H1 (cell line): ENCODE measurements around the gene EPN3. TPM values are rescaled to one million over a fixed set of nuclear protein-coding genes. Genes with fewer than 3 reads are reported as not detected.

ENCODE experiments used
- CTCF ChIA-PET: fragments of 300-600 bp; sonication (Branson Sonifier 250); formaldehyde crosslinking; loops from one replicate; lab custom pipeline; 2021; ENCODE audit not compliant: partially characterized antibody; lab: Charles Lee
- POLR2A ChIA-PET: fragments of 300-600 bp; sonication (Branson Sonifier 250); formaldehyde crosslinking; loops from one replicate; lab custom pipeline; 2021; ENCODE audit warnings: inconsistent platforms; ENCODE audit not compliant: partially characterized antibody; lab: Charles Lee
- DNase-seq, 2 experiments: peaks; one replicate each; pipeline versions ENCODE4 v3.0.0 to v3.0.0-alpha.2; 2010 to 2022; ENCODE audit warnings: low spot score in 2 of 2, low read depth in 1 of 2, mixed read lengths in 1 of 2
- FAIRE-seq: peaks from 2 replicates; lab custom pipeline; 2011; peaks lifted over from hg19 to GRCh38; lab: Jason Lieb, UNC
- H2AFZ ChIP-seq: 2 replicates; pipeline ENCODE4 v1.8.1; 2012; ENCODE audit warnings: low read length, inconsistent platforms
- H2AK5ac ChIP-seq: 2 replicates; pipeline ENCODE4 v1.6.1; 2013; ENCODE audit warnings: low read depth, low read length
- H2BK120ac ChIP-seq: replicated peaks from 2 replicates; pipeline ENCODE3; 2013; ENCODE audit warnings: low read depth, low read length, inconsistent platforms
- H2BK12ac ChIP-seq: 2 replicates; pipeline ENCODE4 v1.6.1; 2013; ENCODE audit warnings: low read depth, low read length
- H2BK15ac ChIP-seq: 2 replicates; pipeline ENCODE4 v1.6.1; 2013; ENCODE audit warnings: low read length
- H2BK20ac ChIP-seq: 2 replicates; pipeline ENCODE4 v1.6.1; 2013; ENCODE audit warnings: low read length
- H2BK5ac ChIP-seq: 2 replicates; pipeline ENCODE4 v1.6.1; 2013; ENCODE audit warnings: low read depth, low read length
- H3K14ac ChIP-seq: 2 replicates; pipeline ENCODE4 v1.6.1; 2013; ENCODE audit warnings: inconsistent platforms; ENCODE audit not compliant: insufficient read length
- H3K18ac ChIP-seq: 2 replicates; pipeline ENCODE4 v1.6.1; 2013; ENCODE audit warnings: low read length; ENCODE audit errors: extremely low read depth
- H3K23ac ChIP-seq: 2 replicates; pipeline ENCODE4 v1.6.1; 2013; ENCODE audit warnings: inconsistent platforms; ENCODE audit not compliant: insufficient read length
- H3K23me2 ChIP-seq: 2 replicates; pipeline ENCODE4 v1.6.1; 2013; ENCODE audit warnings: low read depth, low read length
- H3K27ac ChIP-seq: 2 replicates; pipeline ENCODE4 v1.6.1; 2011; ENCODE audit warnings: low read depth, low read length, inconsistent platforms
- H3K27me3 ChIP-seq, 4 experiments: replicated peaks in 1 of 4; 1 replicate in 1 of 4; 2 replicates in 3 of 4; pipeline versions ENCODE4 v1.6.1 to v1.8.1; 2011 to 2013; ENCODE audit warnings: low read length in 3 of 4, mild to moderate bottlenecking in 3 of 4, inconsistent platforms in 2 of 4, mixed read lengths in 2 of 4, moderate library complexity in 1 of 4; ENCODE audit not compliant: control insufficient read depth in 3 of 4, insufficient read depth in 3 of 4; ENCODE audit errors: extremely low read depth in 1 of 4
- H3K36me3 ChIP-seq, 4 experiments: 2 replicates each; pipeline versions ENCODE4 v1.6.1 to v1.8.1; 2011 to 2013; ENCODE audit warnings: mild to moderate bottlenecking in 4 of 4, low read length in 3 of 4, moderate library complexity in 2 of 4, control low read depth in 1 of 4, inconsistent platforms in 1 of 4; ENCODE audit not compliant: insufficient read depth in 4 of 4, control insufficient read depth in 2 of 4
- H3K4ac ChIP-seq: replicated peaks from 2 replicates; pipeline ENCODE3; 2013; ENCODE audit warnings: low read length, low read depth, mixed read lengths, inconsistent platforms; ENCODE audit not compliant: insufficient read length
- H3K4me1 ChIP-seq, 4 experiments: replicated peaks in 1 of 4; 1 replicate in 1 of 4; 2 replicates in 3 of 4; pipeline versions ENCODE4 v1.6.1 to v1.8.1; 2011 to 2013; ENCODE audit warnings: low read length in 3 of 4, inconsistent platforms in 2 of 4, mixed read lengths in 1 of 4; ENCODE audit not compliant: insufficient read depth in 4 of 4, control insufficient read depth in 3 of 4
- H3K4me2 ChIP-seq, 2 experiments: 2 replicates each; pipeline versions ENCODE4 v1.6.1 to v1.8.1; 2011 to 2013; ENCODE audit warnings: low read depth in 2 of 2, low read length in 2 of 2, control low read depth in 1 of 2, inconsistent platforms in 1 of 2, mild to moderate bottlenecking in 1 of 2; ENCODE audit not compliant: insufficient read depth in 1 of 2
- H3K4me3 ChIP-seq, 4 experiments: fragments of 200-600, 300-600 bp in 1 of 4; sonication (generic), shearing (Covaris generic), sonication (Bioruptor Twin) in 1 of 4; 2 replicates each; pipeline versions ENCODE4 v1.5.1 to v1.8.1; 2011 to 2016; ENCODE audit warnings: low read length in 4 of 4, low read depth in 3 of 4, control low read depth in 2 of 4, inconsistent platforms in 2 of 4, mild to moderate bottlenecking in 2 of 4, mixed read lengths in 1 of 4, moderate library complexity in 1 of 4; ENCODE audit not compliant: insufficient read depth in 2 of 4; ENCODE audit errors: extremely low read depth in 1 of 4
- H3K56ac ChIP-seq: replicated peaks from 2 replicates; pipeline ENCODE3; 2013; ENCODE audit warnings: low read depth, mild to moderate bottlenecking, mixed read lengths, low read length, inconsistent platforms; ENCODE audit not compliant: insufficient read length
- H3K79me1 ChIP-seq: 2 replicates; pipeline ENCODE4 v1.6.1; 2013; ENCODE audit warnings: low read depth, low read length, control low read depth
- H3K79me2 ChIP-seq, 2 experiments: 2 replicates each; pipeline versions ENCODE4 v1.6.1 to v1.8.1; 2012 to 2013; ENCODE audit warnings: low read length in 2 of 2, mild to moderate bottlenecking in 2 of 2, inconsistent platforms in 1 of 2; ENCODE audit not compliant: insufficient read depth in 2 of 2, control insufficient read depth in 1 of 2
- H3K9ac ChIP-seq, 4 experiments: replicated peaks in 1 of 4; 1 replicate in 1 of 4; 2 replicates in 3 of 4; pipeline versions ENCODE4 v1.6.1 to v1.8.1; 2011 to 2013; ENCODE audit warnings: low read depth in 3 of 4, low read length in 3 of 4, control low read depth in 2 of 4, mild to moderate bottlenecking in 2 of 4, moderate library complexity in 2 of 4, inconsistent platforms in 1 of 4; ENCODE audit errors: extremely low read depth in 1 of 4
- H3K9me3 ChIP-seq, 2 experiments: 2 replicates each; pipeline versions ENCODE4 v1.6.1 to v1.8.1; 2012 to 2013; ENCODE audit warnings: mild to moderate bottlenecking in 2 of 2, moderate library complexity in 2 of 2, control low read depth in 1 of 2, inconsistent platforms in 1 of 2, low read depth in 1 of 2, low read length in 1 of 2, mixed read lengths in 1 of 2; ENCODE audit not compliant: insufficient read depth in 2 of 2
- H4K20me1 ChIP-seq, 2 experiments: replicated peaks in 1 of 2; 2 replicates each; pipeline versions ENCODE3 to v1.8.1; 2011 to 2013; ENCODE audit warnings: inconsistent platforms in 2 of 2, low read length in 2 of 2, mild to moderate bottlenecking in 1 of 2; ENCODE audit not compliant: insufficient read depth in 2 of 2, control insufficient read depth in 1 of 2
- H4K5ac ChIP-seq: 2 replicates; pipeline ENCODE4 v1.6.1; 2013; ENCODE audit warnings: low read length, low read depth, mixed read lengths, inconsistent platforms; ENCODE audit not compliant: insufficient read length
- H4K8ac ChIP-seq: 2 replicates; pipeline ENCODE4 v1.8.0; 2013; ENCODE audit warnings: mild to moderate bottlenecking, moderate library complexity, low read length, inconsistent platforms; ENCODE audit not compliant: insufficient read depth; ENCODE audit errors: extremely low read depth
- H4K91ac ChIP-seq: replicated peaks from 2 replicates; pipeline ENCODE3; 2013; ENCODE audit warnings: low read length, mixed read lengths, inconsistent platforms; ENCODE audit not compliant: insufficient read length
- ASH2L ChIP-seq: fragments of 200-600, 300-600 bp; sonication (generic); IDR thresholded peaks from one replicate; pipeline ENCODE4 v1.7.1; 2017; ENCODE audit warnings: low read length
- BACH1 ChIP-seq: IDR thresholded peaks from 2 replicates; pipeline ENCODE4 v1.6.1; 2012; ENCODE audit warnings: low read length, improper control_type of control experiment
- BCL11A ChIP-seq, 2 experiments: IDR thresholded peaks; one replicate each; pipeline ENCODE4 v1.6.1; 2011; ENCODE audit warnings: low read depth in 2 of 2, low read length in 2 of 2, mild to moderate bottlenecking in 2 of 2
- BRCA1 ChIP-seq: IDR thresholded peaks from 2 replicates; pipeline ENCODE4 v1.6.1; 2012; ENCODE audit warnings: low read depth, low read length, improper control_type of control experiment
- CHD2 ChIP-seq: IDR thresholded peaks from 2 replicates; pipeline ENCODE4 v1.6.1; 2012; ENCODE audit warnings: low read length, improper control_type of control experiment
- CTBP2 ChIP-seq: IDR thresholded peaks from 2 replicates; pipeline ENCODE4 v1.7.0; 2011; ENCODE audit warnings: borderline replicate concordance, mild to moderate bottlenecking, moderate library complexity, mixed read lengths, low read length; ENCODE audit not compliant: insufficient read depth, insufficient read length
- EP300 ChIP-seq, 2 experiments: IDR thresholded peaks; 1 replicate in 1 of 2; 2 replicates in 1 of 2; pipeline ENCODE4 v1.6.1; 2011 to 2012; ENCODE audit warnings: low read depth in 2 of 2, low read length in 2 of 2, mild to moderate bottlenecking in 2 of 2, borderline replicate concordance in 1 of 2, inconsistent platforms in 1 of 2, moderate library complexity in 1 of 2
- HDAC2 ChIP-seq, 2 experiments: fragments of 300-600 bp in 1 of 2; sonication (generic) in 1 of 2; IDR thresholded peaks; 2 replicates each; pipeline ENCODE4 v1.6.1; 2011 to 2012; ENCODE audit warnings: low read depth in 2 of 2, low read length in 2 of 2, mild to moderate bottlenecking in 2 of 2, moderate library complexity in 2 of 2, borderline replicate concordance in 1 of 2, inconsistent platforms in 1 of 2
- KDM5A ChIP-seq: fragments of 200-600 bp; IDR thresholded peaks from 2 replicates; pipeline ENCODE4 v1.7.1; 2012; ENCODE audit warnings: mild to moderate bottlenecking, low read length, inconsistent platforms, mixed read lengths
- PHF8 ChIP-seq: fragments of 200-600 bp; sonication (generic); conservative IDR thresholded peaks from 2 replicates; pipeline ENCODE4 v1.7.1; 2012; ENCODE audit warnings: low read depth, mild to moderate bottlenecking, inconsistent platforms, low read length, moderate library complexity
- POLR2A ChIP-seq, 2 experiments: IDR thresholded peaks; 1 replicate in 1 of 2; 2 replicates in 1 of 2; pipeline ENCODE4 v1.6.1; 2011; ENCODE audit warnings: low read depth in 2 of 2, low read length in 2 of 2, mild to moderate bottlenecking in 2 of 2; ENCODE audit errors: control extremely low read depth in 1 of 2
- RXRA ChIP-seq: IDR thresholded peaks from 2 replicates; pipeline ENCODE4 v1.6.1; 2011; ENCODE audit warnings: low read depth, mild to moderate bottlenecking, low read length, moderate library complexity; ENCODE audit not compliant: insufficient read depth
- SUZ12 ChIP-seq: fragments of 200-600 bp; sonication (generic); IDR thresholded peaks from 2 replicates; pipeline ENCODE4 v1.6.1; 2012; ENCODE audit warnings: mild to moderate bottlenecking, inconsistent platforms, low read length, moderate library complexity, mixed read lengths
- TAF1 ChIP-seq: IDR thresholded peaks from 2 replicates; pipeline ENCODE4 v1.6.1; 2011; ENCODE audit warnings: mild to moderate bottlenecking, low read depth, low read length
- TBP ChIP-seq: IDR thresholded peaks from 2 replicates; pipeline ENCODE4 v1.6.1; 2011; ENCODE audit warnings: low read depth, low read length, improper control_type of control experiment
- WGBS, 2 experiments: shearing (Covaris generic) in 1 of 2; methylation state at CpG; one replicate each; pipeline versions ENCODE4 v1.1.6 to v1.1.7; 2013 to 2015; ENCODE audit warnings: low lambda C conversion rate in 2 of 2, mixed read lengths in 2 of 2, inconsistent platforms in 1 of 2, low coverage in 1 of 2, missing lambda C conversion rate in 1 of 2; ENCODE audit not compliant: insufficient replicate concordance in 2 of 2, insufficient coverage in 1 of 2, insufficient read length in 1 of 2; ENCODE audit errors: extremely low coverage in 1 of 2, missing lambda C conversion rate in 1 of 2; 5-methylcytosine and 5-hydroxymethylcytosine counted together
- polyA plus RNA-seq, 7 experiments: library from polyadenylated mRNA; depleted of rRNA in 3 of 7; stranded (reverse) in 5 of 7; unstranded in 2 of 7; fragments of >200 nt in 5 of 7; fragments of 200-250 nt in 2 of 7; gene quantifications; 1 replicate in 5 of 7; 2 replicates in 1 of 7; 4 replicates in 1 of 7; pipeline versions ENCODE4 v1.2.1 to v1.2.3, GENCODE V29; 2011 to 2013; ENCODE audit warnings: missing spikeins in 2 of 7, mixed read lengths in 2 of 7
- total RNA-seq: library from RNA; stranded (reverse); fragmentation: NEBNext Ultra II Directional; extraction: Animal tissue kit (Norgen Biotek cat#: 25700); gene quantifications from 2 replicates; pipeline ENCODE4 v1.2.1, GENCODE V29; 2021

Gene EPN3
- total and polyA plus RNA-seq, 2 of the 8 experiments (the other 6 are each of a cell fraction or from before 2014, with no cell fraction given) = 6.7 to 7.9 TPM

DNA sequence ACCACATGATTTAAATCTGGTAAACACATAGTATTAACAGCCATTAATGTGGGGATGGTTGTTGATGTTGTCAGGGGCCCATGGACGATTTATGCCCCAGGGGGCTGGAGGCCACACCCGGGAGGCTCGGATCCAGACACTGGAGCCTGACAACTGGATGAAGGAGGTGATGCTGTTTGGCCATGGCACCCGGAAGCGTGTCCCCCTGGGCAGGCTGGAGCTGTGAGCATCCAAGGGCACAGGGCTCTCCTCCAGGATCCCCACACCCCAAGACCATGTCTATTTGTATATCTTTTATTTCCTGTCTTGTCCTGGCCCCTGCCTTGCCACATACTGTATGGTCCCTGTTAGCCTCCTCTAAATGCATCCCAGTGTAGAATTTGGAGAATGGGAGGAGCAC, 49.3 kb upstream of the EPN3 start:
- Histone ChIP-seq H3K27me3 (no peaks in the 10 kb centered on the region), H3K4ac (no peak overlapping the region), H3K79me2 (peaks cover 0 to 3% of the 10 kb centered on the region in 2 experiments; a peak in 1 of 4 replicates), H4K5ac (no peak overlapping the region), H3K9me3 (no peaks in the 10 kb centered on the region), H2BK12ac (no peak overlapping the region), H3K36me3 (peaks cover 0 to 13% (median 6%) of the 10 kb centered on the region in 4 experiments; a peak in 4 of 8 replicates), H3K23ac (no peak overlapping the region), H4K8ac (no peak overlapping the region), H4K91ac (no peak overlapping the region), H2BK5ac (no peak overlapping the region), H2BK120ac (no peak overlapping the region), H2BK20ac (no peak overlapping the region), H3K23me2 (peaks cover 6% of the 10 kb centered on the region), H2AK5ac (no peak overlapping the region), H3K4me1 (peaks cover 0 to 6% (median 5%) of the 10 kb centered on the region in 4 experiments; a peak in 5 of 7 replicates), H3K4me3 (no peak overlapping the region), H3K79me1 (no peaks in the 10 kb centered on the region), H3K4me2 (no peak overlapping the region), H2AFZ (no peak overlapping the region), H3K9ac (no peak overlapping the region), H3K56ac (no peak overlapping the region), H3K27ac (no peak overlapping the region), H3K14ac (no peak overlapping the region), H3K18ac (no peak overlapping the region), H2BK15ac (no peak overlapping the region), H4K20me1 (peaks cover 0 to 2% of the 10 kb centered on the region in 2 experiments)
- FAIRE-seq = no peak
- DNase-seq = no peak
- POLR2A ChIA-PET = no interaction called here
- CTCF ChIA-PET = interaction anchor here (0.6 to 9.2 kb wide), 24 partner anchors 10 to 359 kb away, joined by 3 to 116 read pairs (median 6); partner anchors contain the start of genes EPN3 and SPATA20
- TF ChIP-seq HDAC2 (IDR thresholded peaks at IDR 0.05; ENCODE audit: borderline replicate concordance in 1 of 2, low read depth in 2 of 2, low read length in 2 of 2) = no peak
- no peak for TF ChIP-seq EP300 (IDR thresholded peaks at IDR 0.05; ENCODE audit: borderline replicate concordance in 1 of 2, low read depth in 2 of 2, low read length in 2 of 2)
- TF ChIP-seq BRCA1 = no peak
- no peak for TF ChIP-seq ASH2L
- TF ChIP-seq POLR2A (IDR thresholded peaks at IDR 0.05; ENCODE audit: control extremely low read depth in 1 of 2, low read depth in 2 of 2, low read length in 2 of 2) = no peak
- TF ChIP-seq BCL11A (IDR thresholded peaks at IDR 0.05; ENCODE audit: low read depth in 2 of 2, low read length in 2 of 2) = no peak
- TF ChIP-seq CTBP2 = no peak
- no peak for TF ChIP-seq TBP
- TF ChIP-seq CHD2 = no peak
- no peak for TF ChIP-seq RXRA
- TF ChIP-seq SUZ12 = no peak
- no peak for TF ChIP-seq PHF8
- TF ChIP-seq KDM5A = no peak
- no peak for TF ChIP-seq BACH1
- TF ChIP-seq TAF1 = no peak
- WGBS, 2 experiments = 76% methylated on average over 5 of the region's 5 CpGs; no CpG with 5 or more reads in 1 of the 2 experiments
